Astrocyte of the hippocampus (primary cell): Measurements from ENCODE around the gene BHMT2.

Source experiments
- DNase-seq: peaks from one replicate; pipeline ENCODE4 v3.0.0; 2011; ENCODE audit warnings: low read depth, low spot score

The BHMT2 gene

GRCh38 chr5:79119486-79119885, 49.9 kb downstream of the BHMT2 start:
- DNase-seq: no peak

GRCh38 chr5:79120221-79120620, 50.7 kb downstream of the BHMT2 start:
- DNase-seq: no peak

GRCh38 chr5:79122973-79123372, 53.4 kb downstream of the BHMT2 start:
- no peak for DNase-seq

GRCh38 chr5:79124607-79125006, 55.0 kb downstream of the BHMT2 start:
- no peak for DNase-seq

- DNase-seq: no peak
Measured at GRCh38 chr5:79130781-79131180, 61.2 kb downstream of the BHMT2 start.

GRCh38 chr5:79133121-79133656, 63.6 kb downstream of the BHMT2 start:
- DNase-seq: peak; percentile 60

- peak; percentile 88 for DNase-seq
Measured at GRCh38 chr5:79133657-79134451, 64.3 kb downstream of the BHMT2 start.

- no peak for DNase-seq
Measured at GRCh38 chr5:79135790-79136553, 66.4 kb downstream of the BHMT2 start.

- DNase-seq: no peak
Measured at GRCh38 chr5:79136618-79137017, 67.1 kb downstream of the BHMT2 start.
